ENCODE measurements around the gene ASCL5.

DNA sequence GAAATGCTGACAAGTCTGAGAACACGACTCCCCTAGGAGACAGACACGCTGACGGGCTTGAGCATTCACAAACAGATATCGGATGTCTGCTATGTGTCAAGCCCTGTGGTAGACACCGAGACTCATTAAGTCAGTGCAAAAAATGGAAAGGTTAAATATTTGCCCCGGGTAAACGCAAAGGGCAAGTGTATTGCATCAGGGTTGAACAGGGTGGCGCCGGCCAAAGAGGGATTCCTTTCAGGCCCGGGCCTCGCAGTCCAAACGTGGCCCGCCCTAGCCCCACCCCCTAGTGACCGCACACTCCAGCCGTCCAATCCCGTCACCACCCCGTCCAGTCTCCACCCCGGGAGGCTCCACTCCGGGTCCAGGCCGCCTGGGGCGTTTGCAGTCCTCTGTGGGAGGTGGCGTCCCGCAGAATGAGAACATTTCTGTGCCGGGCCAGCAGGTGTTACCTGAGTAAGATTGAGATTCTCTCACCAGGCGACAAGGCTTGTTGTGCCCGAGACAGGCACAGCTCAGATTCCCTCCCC lies 43.6 kb upstream of the ASCL5 start:
- TF ChIP-seq ZFP36L1 (CRISPR knock-in tag; IDR thresholded peaks at IDR 0.05) (peak; percentile 21; the same call in 1 of the 2 replicates), ZNF180 (CRISPR knock-in tag; IDR thresholded peaks at IDR 0.05; ENCODE audit: borderline replicate concordance, low read depth) (no peak), EZH2 (conservative IDR thresholded peaks at IDR 0.05; ENCODE audit: low read depth, low read length) (no peak), MIER3 (CRISPR knock-in tag; IDR thresholded peaks at IDR 0.05; ENCODE audit: borderline replicate concordance) (peak; percentile 84; the same call in 1 of the 2 replicates), HIVEP1 (CRISPR knock-in tag; IDR thresholded peaks at IDR 0.05) (peak; percentile 89), EP300 (IDR thresholded peaks at IDR 0.05; ENCODE audit: low read depth in 2 of 2, low read length in 2 of 2) (peak; percentile 32 to 90; a peak in 2 of 4 replicates), EP300 (CRISPR knock-in tag; IDR thresholded peaks at IDR 0.05; ENCODE audit: borderline replicate concordance) (peak; percentile 89), CREM (IDR thresholded peaks at IDR 0.05) (peak; percentile 82), CREM (CRISPR knock-in tag; IDR thresholded peaks at IDR 0.05) (no peak)
- TF ChIP-seq, protein P1, sequence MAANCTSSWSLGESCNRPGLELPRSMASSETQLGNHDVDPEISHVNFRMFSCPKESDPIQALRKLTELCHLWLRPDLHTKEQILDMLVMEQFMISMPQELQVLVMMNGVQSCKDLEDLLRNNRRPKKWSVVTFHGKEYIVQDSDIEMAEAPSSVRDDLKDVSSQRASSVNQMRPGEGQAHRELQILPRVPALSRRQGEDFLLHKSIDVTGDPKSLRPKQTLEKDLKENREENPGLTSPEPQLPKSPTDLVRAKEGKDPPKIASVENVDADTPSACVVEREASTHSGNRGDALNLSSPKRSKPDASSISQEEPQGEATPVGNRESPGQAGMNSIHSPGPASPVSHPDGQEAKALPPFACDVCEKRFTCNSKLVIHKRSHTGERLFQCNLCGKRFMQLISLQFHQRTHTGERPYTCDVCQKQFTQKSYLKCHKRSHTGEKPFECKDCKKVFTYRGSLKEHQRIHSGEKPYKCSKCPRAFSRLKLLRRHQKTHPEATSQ (CRISPR knock-in tag; IDR thresholded peaks at IDR 0.05; ENCODE audit: borderline replicate concordance): no peak; the same call in 1 of the 2 replicates
- TF ChIP-seq, protein P2, sequence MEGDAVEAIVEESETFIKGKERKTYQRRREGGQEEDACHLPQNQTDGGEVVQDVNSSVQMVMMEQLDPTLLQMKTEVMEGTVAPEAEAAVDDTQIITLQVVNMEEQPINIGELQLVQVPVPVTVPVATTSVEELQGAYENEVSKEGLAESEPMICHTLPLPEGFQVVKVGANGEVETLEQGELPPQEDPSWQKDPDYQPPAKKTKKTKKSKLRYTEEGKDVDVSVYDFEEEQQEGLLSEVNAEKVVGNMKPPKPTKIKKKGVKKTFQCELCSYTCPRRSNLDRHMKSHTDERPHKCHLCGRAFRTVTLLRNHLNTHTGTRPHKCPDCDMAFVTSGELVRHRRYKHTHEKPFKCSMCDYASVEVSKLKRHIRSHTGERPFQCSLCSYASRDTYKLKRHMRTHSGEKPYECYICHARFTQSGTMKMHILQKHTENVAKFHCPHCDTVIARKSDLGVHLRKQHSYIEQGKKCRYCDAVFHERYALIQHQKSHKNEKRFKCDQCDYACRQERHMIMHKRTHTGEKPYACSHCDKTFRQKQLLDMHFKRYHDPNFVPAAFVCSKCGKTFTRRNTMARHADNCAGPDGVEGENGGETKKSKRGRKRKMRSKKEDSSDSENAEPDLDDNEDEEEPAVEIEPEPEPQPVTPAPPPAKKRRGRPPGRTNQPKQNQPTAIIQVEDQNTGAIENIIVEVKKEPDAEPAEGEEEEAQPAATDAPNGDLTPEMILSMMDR (CRISPR knock-in tag; IDR thresholded peaks at IDR 0.05): no peak
